AG04450 (cell line): ENCODE results near the gene NCOR2. TPM values are rescaled to one million over a fixed set of nuclear protein-coding genes. Genes with fewer than 3 reads are reported as not detected.
"Not testable (repeated sequence)": the region's sequence is repeated elsewhere in the genome, so short reads cannot be mapped to it uniquely, and the experiment has no call there.

Source experiments
- CTCF ChIA-PET: fragments of 300-600, 350-600 bp; formaldehyde crosslinking; extraction: SDS; loops from one replicate; lab custom pipeline; 2022; ENCODE audit warnings: antibody characterized with exemption, inconsistent platforms; lab: Charles Lee
- POLR2A ChIA-PET: fragments of 350-600 bp; formaldehyde crosslinking; extraction: SDS; loops from one replicate; lab custom pipeline; 2021; ENCODE audit warnings: antibody characterized with exemption, inconsistent platforms; lab: Yijun Ruan, JAX
- DNase-seq: peaks from one replicate; pipeline ENCODE4 v3.0.0-alpha.2; 2011; ENCODE audit warnings: low read depth, low spot score
- H3K27ac ChIP-seq: one replicate; pipeline ENCODE4 v1.5.1; 2012; ENCODE audit warnings: low read depth, low read length, control low read depth
- H3K27me3 ChIP-seq: one replicate; pipeline ENCODE4 v1.6.0; 2012; ENCODE audit warnings: low read length; ENCODE audit not compliant: control insufficient read depth, insufficient read depth
- H3K4me3 ChIP-seq: 2 replicates; pipeline ENCODE4 v1.5.1; 2011; ENCODE audit warnings: mild to moderate bottlenecking, low read depth, low read length, control low read depth
- H3K9me3 ChIP-seq: 2 replicates; pipeline ENCODE4 v1.5.1; 2012; ENCODE audit warnings: low read length; ENCODE audit not compliant: control insufficient read depth, insufficient read depth
- polyA plus RNA-seq: library from polyadenylated mRNA; depleted of rRNA; stranded (reverse); fragments of >200 nt; gene quantifications from 2 replicates; pipeline ENCODE4 v1.2.3, GENCODE V29; 2011
- TF ChIP-seq, protein P1 (sequence below): IDR thresholded peaks from 2 replicates; pipeline ENCODE4 v1.5.1; 2011; ENCODE audit warnings: low read depth, low read length, control low read depth, inconsistent platforms

Gene NCOR2
- polyA plus RNA-seq, 1 experiment, result 3.3 TPM

DNA sequence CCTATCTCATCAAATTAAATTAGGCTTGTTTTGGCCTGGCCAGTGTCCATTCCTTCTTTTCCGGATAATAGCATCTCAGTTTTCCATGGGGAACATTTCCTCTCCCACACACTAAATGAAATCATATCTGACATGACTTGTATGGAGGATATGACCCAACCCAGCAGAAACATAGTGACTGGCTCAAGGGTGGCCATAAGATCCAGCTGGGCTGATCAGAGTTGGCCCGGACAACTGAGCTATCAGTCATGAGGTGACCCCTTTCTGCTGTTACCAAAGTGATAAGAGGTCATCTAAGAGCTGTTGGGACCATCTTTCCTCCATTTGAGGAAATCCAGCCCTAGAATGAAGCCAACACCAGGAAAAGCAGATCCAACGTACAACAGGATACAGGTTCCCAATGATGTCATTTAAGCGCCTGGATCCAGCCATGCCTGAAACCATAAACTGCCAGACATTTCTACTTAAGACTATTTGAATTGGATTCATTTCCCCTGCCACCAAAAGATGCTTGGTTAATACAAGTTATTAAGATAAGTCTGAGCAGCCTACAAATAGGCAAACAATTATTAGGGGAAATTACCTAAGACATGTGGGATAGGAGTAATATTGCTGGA, 20.7 kb upstream of the NCOR2 start:
- TF ChIP-seq, protein P1, sequence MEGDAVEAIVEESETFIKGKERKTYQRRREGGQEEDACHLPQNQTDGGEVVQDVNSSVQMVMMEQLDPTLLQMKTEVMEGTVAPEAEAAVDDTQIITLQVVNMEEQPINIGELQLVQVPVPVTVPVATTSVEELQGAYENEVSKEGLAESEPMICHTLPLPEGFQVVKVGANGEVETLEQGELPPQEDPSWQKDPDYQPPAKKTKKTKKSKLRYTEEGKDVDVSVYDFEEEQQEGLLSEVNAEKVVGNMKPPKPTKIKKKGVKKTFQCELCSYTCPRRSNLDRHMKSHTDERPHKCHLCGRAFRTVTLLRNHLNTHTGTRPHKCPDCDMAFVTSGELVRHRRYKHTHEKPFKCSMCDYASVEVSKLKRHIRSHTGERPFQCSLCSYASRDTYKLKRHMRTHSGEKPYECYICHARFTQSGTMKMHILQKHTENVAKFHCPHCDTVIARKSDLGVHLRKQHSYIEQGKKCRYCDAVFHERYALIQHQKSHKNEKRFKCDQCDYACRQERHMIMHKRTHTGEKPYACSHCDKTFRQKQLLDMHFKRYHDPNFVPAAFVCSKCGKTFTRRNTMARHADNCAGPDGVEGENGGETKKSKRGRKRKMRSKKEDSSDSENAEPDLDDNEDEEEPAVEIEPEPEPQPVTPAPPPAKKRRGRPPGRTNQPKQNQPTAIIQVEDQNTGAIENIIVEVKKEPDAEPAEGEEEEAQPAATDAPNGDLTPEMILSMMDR, result no peak
- ChIA-PET POLR2A (no interaction called here), CTCF (interaction anchor here (0.6 kb wide), 1 partner anchor 29 kb away, joined by 5 read pairs; no protein-coding TSS in a partner anchor)
- Histone ChIP-seq H3K9me3 (peaks cover under 1% of the 10 kb centered on the region; the same call in 1 of the 2 replicates), H3K4me3 (no peak overlapping the region), H3K27ac (no peak overlapping the region), H3K27me3 (peaks cover 2% of the 10 kb centered on the region)
- no peak for DNase-seq

DNA sequence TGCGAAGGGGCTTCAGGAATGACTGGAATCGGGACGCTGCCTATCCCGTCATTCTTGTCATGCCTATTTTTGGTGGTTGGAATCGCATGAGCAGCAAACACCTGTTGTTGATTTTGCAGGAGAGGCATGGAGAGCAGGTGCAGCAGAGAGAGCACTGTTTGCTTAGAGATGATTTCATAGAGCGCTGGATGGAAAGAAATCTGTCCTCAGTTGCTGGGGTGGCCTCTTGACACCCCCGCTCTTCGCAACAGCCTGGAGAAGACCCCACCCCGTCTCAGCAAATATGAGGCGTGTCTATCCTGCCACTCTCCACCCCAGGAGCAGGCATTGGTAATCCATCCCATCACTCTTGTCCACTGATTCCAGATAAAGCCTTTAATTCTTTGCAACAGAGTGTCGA, 19.3 kb upstream of the NCOR2 start:
- no peaks in the 10 kb centered on the region; the same call in 1 of the 2 replicates for H3K9me3 ChIP-seq
- TF ChIP-seq, protein P1, result no peak
- peaks cover 2% of the 10 kb centered on the region for H3K27me3 ChIP-seq
- ChIA-PET CTCF (interaction anchor here (0.7 kb wide), 1 partner anchor 180 kb away, joined by 3 read pairs; no protein-coding TSS in a partner anchor), POLR2A (no interaction called here)
- H3K27ac ChIP-seq, result no peak overlapping the region
- no peak overlapping the region for H3K4me3 ChIP-seq
- DNase-seq, result no peak

DNA sequence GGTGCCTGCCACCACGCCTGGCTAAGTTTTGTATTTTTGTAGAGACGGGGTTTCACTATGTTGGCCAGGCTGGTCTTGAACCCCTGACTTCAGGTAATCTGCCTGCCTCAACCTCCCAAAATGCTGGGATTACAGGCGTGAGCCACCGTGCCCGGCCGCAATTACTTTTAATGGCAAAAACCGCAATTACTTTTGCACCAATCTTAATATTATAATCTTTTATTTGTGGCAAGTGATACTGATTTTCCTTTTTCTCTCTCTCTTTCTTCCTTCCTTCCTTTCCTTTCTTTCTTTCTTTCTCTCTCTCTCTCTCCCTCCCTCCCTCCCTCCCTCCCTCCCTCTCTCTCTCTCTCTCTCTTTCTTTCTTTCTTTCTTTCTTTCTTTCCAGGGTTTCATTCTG, 17.1 kb upstream of the NCOR2 start:
- H3K27me3 ChIP-seq, H3K9me3 ChIP-seq, H3K4me3 ChIP-seq, DNase-seq, POLR2A ChIA-PET, H3K27ac ChIP-seq: not testable (repeated sequence)
- CTCF ChIA-PET, result interaction anchor here (0.7 to 1.0 kb wide), 3 partner anchors 181 to 552 kb away, joined by 3 to 6 read pairs (median 3); no protein-coding TSS in a partner anchor

DNA sequence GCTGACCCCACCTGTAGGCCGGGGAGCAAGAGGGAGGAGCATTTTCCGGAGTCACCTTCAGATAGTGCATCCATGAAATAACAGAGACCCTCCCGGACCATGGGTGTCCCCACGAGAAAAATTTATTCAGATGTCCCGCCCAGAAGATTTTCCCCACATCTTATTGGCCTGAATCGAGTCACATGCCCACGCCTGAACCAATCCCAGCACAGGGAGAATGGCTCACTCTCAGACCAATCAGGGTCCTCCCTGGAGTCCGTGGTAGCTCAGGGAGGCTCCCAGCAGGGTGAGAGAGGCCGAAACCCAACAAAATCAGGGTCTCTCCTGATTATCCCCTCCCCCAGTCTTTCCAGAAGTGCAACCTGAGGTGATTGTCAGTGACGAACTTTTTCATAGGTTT, 16.4 kb upstream of the NCOR2 start:
- ChIA-PET CTCF (no interaction called here), POLR2A (no interaction called here)
- Histone ChIP-seq H3K27ac (no peak overlapping the region), H3K4me3 (no peak overlapping the region), H3K9me3 (peaks cover 12% of the 10 kb centered on the region), H3K27me3 (peaks cover 6% of the 10 kb centered on the region)
- DNase-seq, result no peak
- TF ChIP-seq, protein P1, result no peak

DNA sequence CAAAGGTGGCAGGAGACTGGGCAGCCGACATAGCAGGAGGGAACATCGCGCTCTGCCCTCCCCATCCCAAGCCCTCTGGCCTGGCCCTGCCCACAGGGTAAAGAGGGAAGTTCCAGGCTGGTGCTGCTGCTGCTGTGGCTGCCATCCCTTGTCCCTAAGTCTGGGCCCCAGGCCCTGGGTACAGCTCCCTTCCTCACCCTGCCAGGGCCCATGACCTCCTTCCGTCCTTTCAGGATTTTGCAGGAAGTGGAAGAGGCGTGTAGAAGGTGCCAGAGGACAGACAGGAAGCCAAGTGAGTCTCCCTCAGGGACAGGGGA, 14.7 kb upstream of the NCOR2 start:
- no peak overlapping the region for H3K4me3 ChIP-seq
- POLR2A ChIA-PET, result no interaction called here
- H3K27ac ChIP-seq, result no peak overlapping the region
- TF ChIP-seq, protein P1, result no peak
- DNase-seq, result no peak
- H3K27me3 ChIP-seq, result peaks cover 10% of the 10 kb centered on the region
- H3K9me3 ChIP-seq, result peaks cover 15% of the 10 kb centered on the region
- CTCF ChIA-PET, result no interaction called here
